ENCODE results near the gene SBSN. TPM values are rescaled to one million over a fixed set of nuclear protein-coding genes. Genes with fewer than 3 reads are reported as not detected.

Gene SBSN
- polyA plus RNA-seq, 2 of the 4 experiments (the other 2 are of a cell fraction) = 0.28 to 1.1 TPM

GRCh38 chr19:35549174-35549788 is 21.2 kb upstream of the SBSN start:
- H3K9me3 ChIP-seq = no peaks in the 10 kb centered on the region
- H3K4me3 ChIP-seq = no peak overlapping the region
- DNase-seq (ENCODE audit: low read depth in 1 of 2, low spot score in 1 of 2) (peak; percentile 88 to 96), ATAC-seq (peak; percentile 21 to 60; a peak in 4 of 6 replicates), FAIRE-seq (peak; percentile 99)
- no peak overlapping the region for H3K27ac ChIP-seq
- 23% methylated on average over 6 of the region's 6 CpGs for WGBS (ENCODE audit: missing lambda C conversion rate)
- 0 out of 2 replicates have a peak, but pooled peaks have one; percentile 65 for TF ChIP-seq POLR2AphosphoS2 (conservative IDR thresholded peaks at IDR 0.05; ENCODE audit: low read length)
- TF ChIP-seq RAD21 (conservative IDR thresholded peaks at IDR 0.05 in 1 of 2, IDR thresholded peaks at IDR 0.05 in 1 of 2) = peak; percentile 74 to 86
- TF ChIP-seq SMC3 (IDR thresholded peaks at IDR 0.05) = peak; percentile 68
- TF ChIP-seq RFX5 (IDR thresholded peaks at IDR 0.05) = 0 out of 2 replicates have a peak, but pooled peaks have one; percentile 57
- no peak for TF ChIP-seq CEBPB (IDR thresholded peaks at IDR 0.05)
- TF ChIP-seq FOSB (CRISPR knock-in tag; IDR thresholded peaks at IDR 0.05) = no peak
- TF ChIP-seq JUN (IDR thresholded peaks at IDR 0.05) = 0 out of 5 replicates have a peak, but pooled peaks of 1 of the 2 experiments have one; percentile 9
- TF ChIP-seq CTCF (IDR thresholded peaks at IDR 0.05) = peak; percentile 97
- TF ChIP-seq POLR2A (IDR thresholded peaks at IDR 0.05; ENCODE audit: low read length) = no peak
- TF ChIP-seq NFE2L2 (conservative IDR thresholded peaks at IDR 0.05; ENCODE audit: low read length) = 0 out of 2 replicates have a peak, but pooled peaks have one; percentile 1
- CTCF ChIA-PET = interaction anchor here (0.6 to 5.1 kb wide), 71 partner anchors 9 to 436 kb away, joined by 3 to 81 read pairs (median 6); partner anchors contain the start of genes ATP4A, COX6B1, DMKN and HAUS5
- no peak overlapping the region for H3K4me2 ChIP-seq
- POLR2A ChIA-PET = interaction anchor here (2.6 kb wide), 1 partner anchor 8 kb away, joined by 7 read pairs; no protein-coding TSS in a partner anchor
- H3K4me1 ChIP-seq = peaks cover 12% of the 10 kb centered on the region

DNA sequence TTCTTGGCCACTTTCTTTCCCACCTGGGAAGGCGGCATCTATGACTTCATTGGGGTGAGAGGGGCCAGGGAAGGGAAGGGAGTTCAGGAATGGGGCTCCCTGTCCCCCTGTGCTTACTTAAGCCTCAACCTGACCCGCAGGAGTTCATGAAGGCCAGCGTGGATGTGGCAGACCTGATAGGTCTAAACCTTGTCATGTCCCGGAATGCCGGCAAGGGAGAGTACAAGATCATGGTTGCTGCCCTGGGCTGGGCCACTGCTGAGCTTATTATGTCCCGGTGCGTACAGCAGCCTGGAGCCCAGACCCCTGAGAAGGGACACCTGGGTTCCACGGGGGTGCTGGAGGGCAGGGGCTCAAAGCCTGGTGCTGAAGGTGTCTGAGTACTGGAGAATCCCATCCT is 18.4 kb upstream of the SBSN start:
- Histone ChIP-seq H3K9me3 (no peaks in the 10 kb centered on the region), H3K4me2 (peak overlapping the region; percentile 85), H3K27ac (peak overlapping the region; percentile 88 to 93), H3K4me1 (peaks cover 14% of the 10 kb centered on the region), H3K4me3 (peak overlapping the region; percentile 86)
- WGBS (ENCODE audit: missing lambda C conversion rate) = 76% methylated on average over 8 of the region's 8 CpGs
- FAIRE-seq (no peak), ATAC-seq (no peak), DNase-seq (ENCODE audit: low read depth in 1 of 2, low spot score in 1 of 2) (no peak)
- POLR2A ChIA-PET = no interaction called here
- CTCF ChIA-PET = interaction anchor here (1.8 to 5.1 kb wide), 8 partner anchors 12 to 147 kb away, joined by 4 to 81 read pairs (median 22); partner anchors contain the start of gene DMKN
- TF ChIP-seq, protein P1, sequence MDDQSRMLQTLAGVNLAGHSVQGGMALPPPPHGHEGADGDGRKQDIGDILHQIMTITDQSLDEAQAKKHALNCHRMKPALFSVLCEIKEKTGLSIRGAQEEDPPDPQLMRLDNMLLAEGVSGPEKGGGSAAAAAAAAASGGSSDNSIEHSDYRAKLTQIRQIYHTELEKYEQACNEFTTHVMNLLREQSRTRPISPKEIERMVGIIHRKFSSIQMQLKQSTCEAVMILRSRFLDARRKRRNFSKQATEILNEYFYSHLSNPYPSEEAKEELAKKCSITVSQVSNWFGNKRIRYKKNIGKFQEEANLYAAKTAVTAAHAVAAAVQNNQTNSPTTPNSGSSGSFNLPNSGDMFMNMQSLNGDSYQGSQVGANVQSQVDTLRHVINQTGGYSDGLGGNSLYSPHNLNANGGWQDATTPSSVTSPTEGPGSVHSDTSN (IDR thresholded peaks at IDR 0.05) = no peak
- no peak for TF ChIP-seq TFCP2L1 (CRISPR knock-in tag; IDR thresholded peaks at IDR 0.05)

- H3K27ac ChIP-seq = peak overlapping the region; percentile 88 to 93
- CTCF ChIA-PET = interaction anchor here (3.0 to 5.1 kb wide), 3 partner anchors 12 to 50 kb away, joined by 19 to 81 read pairs (median 80); no protein-coding TSS in a partner anchor
- peaks cover 14% of the 10 kb centered on the region for H3K4me1 ChIP-seq
- POLR2A ChIA-PET = no interaction called here
- ATAC-seq (peak; percentile 41 to 70), DNase-seq (ENCODE audit: low read depth in 1 of 2, low spot score in 1 of 2) (peak; percentile 58 to 94), FAIRE-seq (no peak)
- peak overlapping the region; percentile 86 for H3K4me3 ChIP-seq
- WGBS (ENCODE audit: missing lambda C conversion rate) = 4% methylated on average over 27 of the region's 27 CpGs
- H3K9me3 ChIP-seq = no peaks in the 10 kb centered on the region
- peak overlapping the region; percentile 85 for H3K4me2 ChIP-seq
- TF ChIP-seq PHF8 (IDR thresholded peaks at IDR 0.05; ENCODE audit: borderline replicate concordance, low read depth) (no peak; the same call in 1 of the 2 replicates), HOXB13 (CRISPR knock-in tag; IDR thresholded peaks at IDR 0.05; ENCODE audit: low read depth) (no peak), CHD2 (IDR thresholded peaks at IDR 0.05; ENCODE audit: low read length, partially characterized antibody) (no peak), HEYL (CRISPR knock-in tag; IDR thresholded peaks at IDR 0.05) (no peak), MYC (IDR thresholded peaks at IDR 0.05; ENCODE audit: borderline replicate concordance, low read length) (no peak; the same call in 1 of the 2 replicates), FOSL2 (IDR thresholded peaks at IDR 0.05) (no peak), FOSL2 (CRISPR knock-in tag; IDR thresholded peaks at IDR 0.05) (no peak), EHMT2 (IDR thresholded peaks at IDR 0.05; ENCODE audit: low read depth) (no peak), REST (IDR thresholded peaks at IDR 0.05) (no peak; the same call in 1 of the 2 replicates), JUNB (IDR thresholded peaks at IDR 0.05) (no peak), MAX (IDR thresholded peaks at IDR 0.05) (peak; percentile 79)
- TF ChIP-seq, protein P2, sequence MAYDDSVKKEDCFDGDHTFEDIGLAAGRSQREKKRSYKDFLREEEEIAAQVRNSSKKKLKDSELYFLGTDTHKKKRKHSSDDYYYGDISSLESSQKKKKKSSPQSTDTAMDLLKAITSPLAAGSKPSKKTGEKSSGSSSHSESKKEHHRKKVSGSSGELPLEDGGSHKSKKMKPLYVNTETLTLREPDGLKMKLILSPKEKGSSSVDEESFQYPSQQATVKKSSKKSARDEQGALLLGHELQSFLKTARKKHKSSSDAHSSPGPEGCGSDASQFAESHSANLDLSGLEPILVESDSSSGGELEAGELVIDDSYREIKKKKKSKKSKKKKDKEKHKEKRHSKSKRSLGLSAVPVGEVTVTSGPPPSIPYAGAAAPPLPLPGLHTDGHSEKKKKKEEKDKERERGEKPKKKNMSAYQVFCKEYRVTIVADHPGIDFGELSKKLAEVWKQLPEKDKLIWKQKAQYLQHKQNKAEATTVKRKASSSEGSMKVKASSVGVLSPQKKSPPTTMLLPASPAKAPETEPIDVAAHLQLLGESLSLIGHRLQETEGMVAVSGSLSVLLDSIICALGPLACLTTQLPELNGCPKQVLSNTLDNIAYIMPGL (CRISPR knock-in tag; IDR thresholded peaks at IDR 0.05; ENCODE audit: borderline replicate concordance) = 0 out of 2 replicates have a peak, but pooled peaks have one; percentile 26
These were observed 17.8 kb upstream of the SBSN start for GRCh38 chr19:35545855-35546381.

All from A549 (cell line).